Osteocyte (in vitro differentiated cells): ENCODE results near the gene RNF40. TPM values are rescaled to one million over a fixed set of nuclear protein-coding genes. Genes with fewer than 3 reads are reported as not detected.

Source experiments
- DNase-seq: peaks from one replicate; pipeline ENCODE4 v3.0.0; 2021; ENCODE audit warnings: mixed read lengths; ENCODE audit not compliant: unreplicated experiment; ENCODE audit errors: extremely low spot score
- H3K27ac Mint-ChIP-seq: one replicate; pipeline ENCODE4 v1.8.0; 2021; ENCODE audit warnings: mild to moderate bottlenecking, mixed read lengths; ENCODE audit not compliant: unreplicated experiment
- H3K27me3 Mint-ChIP-seq: one replicate; pipeline ENCODE4 v1.8.0; 2021; ENCODE audit warnings: mixed read lengths; ENCODE audit not compliant: unreplicated experiment
- H3K36me3 Mint-ChIP-seq: one replicate; pipeline ENCODE4 v1.8.0; 2021; ENCODE audit warnings: mixed read lengths; ENCODE audit not compliant: unreplicated experiment
- H3K4me1 Mint-ChIP-seq: one replicate; pipeline ENCODE4 v1.8.0; 2021; ENCODE audit warnings: mixed read lengths; ENCODE audit not compliant: unreplicated experiment
- H3K4me3 Mint-ChIP-seq: one replicate; pipeline ENCODE4 v1.8.0; 2021; ENCODE audit warnings: mild to moderate bottlenecking, moderate library complexity, mixed read lengths; ENCODE audit not compliant: unreplicated experiment
- H3K9me3 Mint-ChIP-seq: one replicate; pipeline ENCODE4 v1.8.0; 2021; ENCODE audit warnings: mixed read lengths; ENCODE audit not compliant: unreplicated experiment
- CTCF ChIP-seq: fragments of 200-600 bp; sonication (generic); IDR thresholded peaks from 2 replicates; pipeline ENCODE4 v1.5.0; 2021; ENCODE audit warnings: antibody characterized with exemption, mild to moderate bottlenecking, moderate library complexity
- total RNA-seq: library from RNA; stranded (reverse); gene quantifications from 2 replicates; pipeline ENCODE4 v1.2.1, GENCODE V29; 2021

RNF40 gene
- total RNA-seq, 1 donor from 2014 or later, result 118 TPM

- H3K27me3 Mint-ChIP-seq, result no peaks in the 10 kb centered on the region
- TF ChIP-seq CTCF, result no peak
- peak overlapping the region; percentile 86 for H3K4me3 Mint-ChIP-seq
- no peaks in the 10 kb centered on the region for H3K9me3 Mint-ChIP-seq
- peak overlapping the region; percentile 90 for H3K27ac Mint-ChIP-seq
- peaks cover 28% of the 10 kb centered on the region for H3K36me3 Mint-ChIP-seq
- no peak for DNase-seq
- H3K4me1 Mint-ChIP-seq, result peaks cover 22% of the 10 kb centered on the region
These were observed 1.0 kb downstream of the RNF40 start for GRCh38 chr16:30762991-30763725.

- peaks cover 22% of the 10 kb centered on the region for H3K4me1 Mint-ChIP-seq
- H3K27ac Mint-ChIP-seq, result no peak overlapping the region
- peaks cover 33% of the 10 kb centered on the region for H3K36me3 Mint-ChIP-seq
- no peak for TF ChIP-seq CTCF
- DNase-seq, result no peak
- H3K4me3 Mint-ChIP-seq, result peak overlapping the region; percentile 52
- no peaks in the 10 kb centered on the region for H3K27me3 Mint-ChIP-seq
- no peaks in the 10 kb centered on the region for H3K9me3 Mint-ChIP-seq
These were observed 2.0 kb downstream of the RNF40 start for GRCh38 chr16:30764086-30764485.

- Mint-ChIP-seq H3K36me3 (peaks cover 37% of the 10 kb centered on the region), H3K4me1 (peaks cover 22% of the 10 kb centered on the region), H3K4me3 (no peak overlapping the region), H3K27me3 (no peaks in the 10 kb centered on the region), H3K27ac (no peak overlapping the region), H3K9me3 (no peaks in the 10 kb centered on the region)
- TF ChIP-seq CTCF, result no peak
- DNase-seq, result no peak
These were observed 2.8 kb downstream of the RNF40 start for GRCh38 chr16:30764816-30765465.

- no peaks in the 10 kb centered on the region for H3K9me3 Mint-ChIP-seq
- no peak for TF ChIP-seq CTCF
- no peak for DNase-seq
- no peak overlapping the region for H3K4me3 Mint-ChIP-seq
- H3K27ac Mint-ChIP-seq, result no peak overlapping the region
- H3K36me3 Mint-ChIP-seq, result peaks cover 37% of the 10 kb centered on the region
- peaks cover 13% of the 10 kb centered on the region for H3K4me1 Mint-ChIP-seq
- H3K27me3 Mint-ChIP-seq, result no peaks in the 10 kb centered on the region
These were observed 4.2 kb downstream of the RNF40 start for GRCh38 chr16:30766206-30766932.

- no peak overlapping the region for H3K27ac Mint-ChIP-seq
- H3K4me3 Mint-ChIP-seq, result no peak overlapping the region
- TF ChIP-seq CTCF, result no peak
- peaks cover 37% of the 10 kb centered on the region for H3K36me3 Mint-ChIP-seq
- H3K27me3 Mint-ChIP-seq, result no peaks in the 10 kb centered on the region
- H3K9me3 Mint-ChIP-seq, result no peaks in the 10 kb centered on the region
- DNase-seq, result no peak
- H3K4me1 Mint-ChIP-seq, result peaks cover 13% of the 10 kb centered on the region
These were observed 4.8 kb downstream of the RNF40 start for GRCh38 chr16:30766933-30767284.
